ENCODE data around the gene NXN.

DNA sequence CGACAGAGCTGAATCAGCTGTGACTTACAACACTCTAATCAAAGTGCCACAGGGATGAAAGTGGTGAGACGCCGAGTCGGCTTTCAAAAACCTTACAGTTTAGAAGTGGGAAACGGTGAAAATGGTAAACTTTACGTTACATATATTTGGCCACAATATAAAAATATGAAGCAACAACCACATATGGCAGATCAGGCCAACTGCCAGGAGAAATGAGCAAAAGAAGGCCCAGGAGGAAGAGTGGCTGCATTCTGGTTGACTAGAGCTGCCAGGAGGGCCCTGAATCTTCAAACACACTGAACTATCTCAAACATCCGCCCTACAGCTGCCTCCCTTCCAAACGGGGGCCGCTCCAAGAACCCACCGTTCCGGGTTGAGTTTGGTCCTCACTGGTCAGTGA lies 141.1 kb downstream of the NXN start:
- TF ChIP-seq EZH2phosphoT487 (IDR thresholded peaks at IDR 0.05; ENCODE audit: insufficient read depth, low read depth) = no peak
- TF ChIP-seq EZH2 (IDR thresholded peaks at IDR 0.05; ENCODE audit: insufficient read depth, poor library complexity, severe bottlenecking) = no peak

All from GM23248 (cell line).